Activated B cell treated with CpG ODN at 0.5 μM for 24 hours (primary cell): ENCODE results near the gene KCNMB4. TPM values are rescaled to one million over a fixed set of nuclear protein-coding genes. Genes with fewer than 3 reads are reported as not detected.

Experiments used
- ATAC-seq: fragments of 200-7000 bp; cut with Tn5 transposase; one replicate; pipeline ENCODE4 v1.10.0; 2021; ENCODE audit warnings: low read depth, mild to moderate bottlenecking, moderate library complexity
- CTCF ChIA-PET: fragments of 350-600 bp; sonication (Branson Sonifier 250); formaldehyde crosslinking; loops from one replicate; lab custom pipeline; 2021; ENCODE audit warnings: antibody characterized with exemption; lab: Charles Lee
- POLR2A ChIA-PET: fragments of 350-600 bp; sonication (Branson Sonifier 250); formaldehyde crosslinking; loops from one replicate; lab custom pipeline; 2021; ENCODE audit warnings: antibody characterized with exemption; lab: Charles Lee
- DNase-seq: peaks from one replicate; pipeline ENCODE4 v3.0.0; 2022
- H3K27ac Mint-ChIP-seq: one replicate; pipeline ENCODE4 v1.8.0; 2020; ENCODE audit warnings: mixed read lengths
- H3K27me3 Mint-ChIP-seq: one replicate; pipeline ENCODE4 v1.8.0; 2021; ENCODE audit warnings: mixed read lengths
- H3K36me3 Mint-ChIP-seq: one replicate; pipeline ENCODE4 v1.8.0; 2021; ENCODE audit warnings: low read depth, mixed read lengths
- H3K4me1 Mint-ChIP-seq: one replicate; pipeline ENCODE4 v1.8.0; 2021; ENCODE audit warnings: mixed read lengths
- H3K4me3 Mint-ChIP-seq: one replicate; pipeline ENCODE4 v1.8.0; 2020; ENCODE audit warnings: mild to moderate bottlenecking, mixed read lengths
- H3K9me3 Mint-ChIP-seq: one replicate; pipeline ENCODE4 v1.8.0; 2020; ENCODE audit warnings: mixed read lengths
- intact Hi-C: fragments of 100-400 bp; cut with micrococcal nuclease; formaldehyde crosslinking; loops from one replicate; pipeline ENCODE4 v1.15.1; 2024
- total RNA-seq: library from RNA; stranded (reverse); gene quantifications from 2 replicates; pipeline ENCODE4 v1.2.3, GENCODE V29; 2022
- TF ChIP-seq, protein P1 (sequence below): fragments of 200-600 bp; IDR thresholded peaks from one replicate; pipeline ENCODE4 v1.8.0; 2022; ENCODE audit warnings: antibody characterized with exemption, mild to moderate bottlenecking

Gene KCNMB4
- total RNA-seq, 1 donor from 2014 or later = 0.86 TPM

DNA sequence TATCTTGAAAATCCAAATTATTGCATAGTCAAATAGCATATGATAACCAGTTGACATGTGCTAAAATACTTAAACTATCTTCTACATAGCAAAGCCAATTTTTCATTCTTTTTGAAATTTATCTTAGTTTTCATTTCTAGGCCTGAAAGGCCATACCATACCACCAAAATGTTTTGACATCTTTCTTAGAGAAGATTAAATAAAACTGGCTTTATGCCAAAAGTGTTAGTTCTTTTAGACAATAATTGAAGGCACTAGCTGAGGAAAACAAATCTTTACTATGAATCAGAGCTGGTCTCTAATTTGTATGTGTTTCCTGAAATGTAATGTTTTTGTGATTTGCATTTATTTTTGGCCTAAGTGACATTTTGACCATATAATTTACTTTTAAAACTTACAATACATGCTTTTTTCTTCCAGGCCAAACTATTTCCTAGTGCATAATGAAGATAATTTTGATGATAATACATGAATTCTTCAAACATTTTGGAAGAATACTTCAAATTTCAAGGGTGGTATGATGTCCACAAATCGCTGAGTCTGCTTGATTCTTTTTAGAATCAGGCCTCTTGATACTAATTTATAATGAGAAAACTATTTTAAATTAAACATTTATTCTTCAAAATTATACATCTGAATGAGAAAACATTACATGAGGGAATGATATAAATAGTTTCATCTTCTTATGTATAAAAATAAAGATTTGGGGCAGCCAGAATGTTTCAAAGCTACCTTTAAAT lies 6.5 kb upstream of the KCNMB4 start:
- ATAC-seq (no peak), DNase-seq (no peak)
- no peak overlapping the region for H3K4me3 Mint-ChIP-seq
- no peak overlapping the region for H3K27ac Mint-ChIP-seq
- H3K36me3 Mint-ChIP-seq = peaks cover 9% of the 10 kb centered on the region
- ChIA-PET CTCF (no interaction called here), POLR2A (no interaction called here)
- intact Hi-C loops = loop anchor here (10.0 kb wide), 2 partner anchors 125 to 1005 kb away; partner anchors contain the start of gene YEATS4
- no peaks in the 10 kb centered on the region for H3K9me3 Mint-ChIP-seq
- TF ChIP-seq, protein P1, sequence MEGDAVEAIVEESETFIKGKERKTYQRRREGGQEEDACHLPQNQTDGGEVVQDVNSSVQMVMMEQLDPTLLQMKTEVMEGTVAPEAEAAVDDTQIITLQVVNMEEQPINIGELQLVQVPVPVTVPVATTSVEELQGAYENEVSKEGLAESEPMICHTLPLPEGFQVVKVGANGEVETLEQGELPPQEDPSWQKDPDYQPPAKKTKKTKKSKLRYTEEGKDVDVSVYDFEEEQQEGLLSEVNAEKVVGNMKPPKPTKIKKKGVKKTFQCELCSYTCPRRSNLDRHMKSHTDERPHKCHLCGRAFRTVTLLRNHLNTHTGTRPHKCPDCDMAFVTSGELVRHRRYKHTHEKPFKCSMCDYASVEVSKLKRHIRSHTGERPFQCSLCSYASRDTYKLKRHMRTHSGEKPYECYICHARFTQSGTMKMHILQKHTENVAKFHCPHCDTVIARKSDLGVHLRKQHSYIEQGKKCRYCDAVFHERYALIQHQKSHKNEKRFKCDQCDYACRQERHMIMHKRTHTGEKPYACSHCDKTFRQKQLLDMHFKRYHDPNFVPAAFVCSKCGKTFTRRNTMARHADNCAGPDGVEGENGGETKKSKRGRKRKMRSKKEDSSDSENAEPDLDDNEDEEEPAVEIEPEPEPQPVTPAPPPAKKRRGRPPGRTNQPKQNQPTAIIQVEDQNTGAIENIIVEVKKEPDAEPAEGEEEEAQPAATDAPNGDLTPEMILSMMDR = no peak
- no peaks in the 10 kb centered on the region for H3K4me1 Mint-ChIP-seq
- no peaks in the 10 kb centered on the region for H3K27me3 Mint-ChIP-seq

DNA sequence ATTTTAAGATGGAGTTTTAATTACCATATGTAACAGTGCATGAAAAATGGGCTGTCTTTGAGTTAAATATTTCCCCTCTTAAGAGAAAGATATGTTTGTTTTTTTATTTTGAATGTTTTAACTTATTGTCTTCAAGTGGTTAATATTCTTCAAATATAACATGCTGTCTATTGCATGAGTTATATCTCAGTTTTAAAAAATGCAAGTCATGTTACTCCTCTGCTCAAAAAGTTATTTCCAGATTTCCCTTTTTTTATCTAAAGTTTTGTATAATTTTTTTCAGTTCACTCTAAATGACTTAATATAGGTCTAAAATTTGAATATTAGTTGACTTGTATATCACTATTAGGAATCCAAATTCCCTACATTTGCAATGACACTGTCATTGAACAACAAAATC lies 5.9 kb upstream of the KCNMB4 start:
- no peaks in the 10 kb centered on the region for H3K9me3 Mint-ChIP-seq
- ChIA-PET CTCF (no interaction called here), POLR2A (no interaction called here)
- H3K4me1 Mint-ChIP-seq = peaks cover 5% of the 10 kb centered on the region
- intact Hi-C loops = loop anchor here (10.0 kb wide), 2 partner anchors 125 to 1005 kb away; partner anchors contain the start of gene YEATS4
- H3K36me3 Mint-ChIP-seq = peaks cover 5% of the 10 kb centered on the region
- H3K4me3 Mint-ChIP-seq = no peak overlapping the region
- TF ChIP-seq, protein P1 = no peak
- H3K27me3 Mint-ChIP-seq = no peaks in the 10 kb centered on the region
- ATAC-seq (no peak), DNase-seq (no peak)
- H3K27ac Mint-ChIP-seq = no peak overlapping the region

DNA sequence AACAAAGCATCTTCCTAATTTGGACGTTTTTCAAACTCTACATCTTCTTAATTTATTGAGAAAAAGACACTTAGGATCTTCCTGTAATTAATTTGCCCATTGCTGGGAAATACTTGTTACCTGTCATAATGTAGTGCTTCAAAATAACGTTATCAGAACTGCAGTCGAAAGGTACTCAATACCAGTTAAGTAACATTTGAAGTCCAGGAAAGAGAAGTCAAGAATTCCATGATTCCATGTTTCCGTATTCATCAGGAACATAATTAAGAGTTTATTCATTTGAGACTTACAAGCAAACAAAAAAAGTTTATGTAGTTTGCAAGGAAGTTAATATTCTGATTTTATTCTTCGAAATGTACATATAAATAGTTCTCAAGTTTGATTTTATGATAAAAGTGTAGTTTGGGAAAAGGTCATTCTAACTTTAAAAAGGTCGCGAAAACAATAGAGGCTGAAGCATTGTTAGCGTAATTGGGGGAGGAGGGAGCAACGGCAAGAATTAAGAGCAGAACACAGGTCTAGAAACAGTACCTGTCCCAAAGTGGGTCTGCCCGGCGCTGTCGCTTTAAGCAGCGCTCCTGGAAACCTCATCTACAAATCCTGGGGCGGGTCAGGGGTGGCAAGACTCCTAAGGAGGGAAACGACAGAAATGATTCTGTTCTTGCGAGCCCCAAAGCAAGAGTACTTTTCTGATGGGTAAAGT lies 1.2 kb upstream of the KCNMB4 start:
- intact Hi-C loops = loop anchor here (1.0 to 10.0 kb wide), 5 partner anchors 8 to 1010 kb away; partner anchors contain the start of gene YEATS4
- peaks cover 20% of the 10 kb centered on the region for H3K4me1 Mint-ChIP-seq
- ChIA-PET CTCF (interaction anchor here (0.8 kb wide), 1 partner anchor 212 kb away, joined by 3 read pairs; no protein-coding TSS in a partner anchor), POLR2A (no interaction called here)
- ATAC-seq (no peak), DNase-seq (no peak)
- H3K27ac Mint-ChIP-seq = no peak overlapping the region
- TF ChIP-seq, protein P1 = no peak
- H3K36me3 Mint-ChIP-seq = peaks cover 3% of the 10 kb centered on the region
- H3K27me3 Mint-ChIP-seq = no peaks in the 10 kb centered on the region
- H3K4me3 Mint-ChIP-seq = peak overlapping the region; percentile 71
- H3K9me3 Mint-ChIP-seq = no peaks in the 10 kb centered on the region

DNA sequence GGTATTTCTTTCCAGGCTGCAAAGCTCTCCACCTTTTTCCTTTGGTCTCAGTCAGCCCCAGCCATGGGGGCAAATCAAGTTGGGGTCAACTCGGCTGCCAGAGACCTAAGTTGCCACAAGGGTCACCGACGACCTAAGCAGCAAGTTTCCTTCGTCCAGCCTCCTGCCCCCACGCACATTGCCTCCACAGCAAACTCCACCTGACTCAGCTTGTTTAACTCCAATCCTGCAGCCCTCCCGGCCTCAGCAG lies 767 bp upstream of the KCNMB4 start:
- H3K27me3 Mint-ChIP-seq = no peaks in the 10 kb centered on the region
- DNase-seq (no peak), ATAC-seq (no peak)
- intact Hi-C loops = loop anchor here (1.0 to 10.0 kb wide), 5 partner anchors 8 to 1011 kb away; partner anchors contain the start of gene YEATS4
- H3K4me3 Mint-ChIP-seq = peak overlapping the region; percentile 71
- peaks cover 3% of the 10 kb centered on the region for H3K36me3 Mint-ChIP-seq
- no peaks in the 10 kb centered on the region for H3K9me3 Mint-ChIP-seq
- ChIA-PET POLR2A (interaction anchor here (1.0 kb wide), 1 partner anchor 895 kb away, joined by 4 read pairs; the partner anchor contains the start of gene FRS2), CTCF (interaction anchor here (0.8 kb wide), 1 partner anchor 212 kb away, joined by 3 read pairs; no protein-coding TSS in a partner anchor)
- peaks cover 20% of the 10 kb centered on the region for H3K4me1 Mint-ChIP-seq
- no peak overlapping the region for H3K27ac Mint-ChIP-seq
- TF ChIP-seq, protein P1 = no peak
